ENCODE results near the gene DST.

The DST gene

DNA sequence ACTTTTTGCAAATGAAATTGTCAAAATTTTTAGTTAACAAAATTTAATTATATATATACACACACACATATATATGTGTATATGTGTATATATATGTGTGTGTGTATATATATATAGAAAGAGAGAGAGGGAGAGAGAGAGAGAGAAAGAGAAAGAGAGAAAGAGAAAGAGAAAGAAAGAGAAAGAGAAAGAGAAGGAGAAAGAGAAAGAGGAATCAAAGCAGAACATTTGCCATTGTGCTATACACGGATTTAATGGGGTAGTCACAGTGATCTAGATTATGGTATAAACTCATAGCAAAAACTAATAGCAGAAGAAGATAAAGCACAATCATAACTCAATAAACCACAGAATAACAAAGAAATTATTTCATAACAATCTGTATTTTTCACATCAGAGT is 126.7 kb downstream of the DST start:
- DNase-seq (ENCODE audit: low read depth in 2 of 2) = no peak
- no peak overlapping the region for H3K4me3 ChIP-seq (replicated peaks in 1 of 2; ENCODE audit: low read depth in 2 of 2, low read length in 2 of 2)
- TF ChIP-seq, protein P1, sequence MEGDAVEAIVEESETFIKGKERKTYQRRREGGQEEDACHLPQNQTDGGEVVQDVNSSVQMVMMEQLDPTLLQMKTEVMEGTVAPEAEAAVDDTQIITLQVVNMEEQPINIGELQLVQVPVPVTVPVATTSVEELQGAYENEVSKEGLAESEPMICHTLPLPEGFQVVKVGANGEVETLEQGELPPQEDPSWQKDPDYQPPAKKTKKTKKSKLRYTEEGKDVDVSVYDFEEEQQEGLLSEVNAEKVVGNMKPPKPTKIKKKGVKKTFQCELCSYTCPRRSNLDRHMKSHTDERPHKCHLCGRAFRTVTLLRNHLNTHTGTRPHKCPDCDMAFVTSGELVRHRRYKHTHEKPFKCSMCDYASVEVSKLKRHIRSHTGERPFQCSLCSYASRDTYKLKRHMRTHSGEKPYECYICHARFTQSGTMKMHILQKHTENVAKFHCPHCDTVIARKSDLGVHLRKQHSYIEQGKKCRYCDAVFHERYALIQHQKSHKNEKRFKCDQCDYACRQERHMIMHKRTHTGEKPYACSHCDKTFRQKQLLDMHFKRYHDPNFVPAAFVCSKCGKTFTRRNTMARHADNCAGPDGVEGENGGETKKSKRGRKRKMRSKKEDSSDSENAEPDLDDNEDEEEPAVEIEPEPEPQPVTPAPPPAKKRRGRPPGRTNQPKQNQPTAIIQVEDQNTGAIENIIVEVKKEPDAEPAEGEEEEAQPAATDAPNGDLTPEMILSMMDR (IDR thresholded peaks at IDR 0.05; ENCODE audit: low read depth, low read length) = no peak

DNA sequence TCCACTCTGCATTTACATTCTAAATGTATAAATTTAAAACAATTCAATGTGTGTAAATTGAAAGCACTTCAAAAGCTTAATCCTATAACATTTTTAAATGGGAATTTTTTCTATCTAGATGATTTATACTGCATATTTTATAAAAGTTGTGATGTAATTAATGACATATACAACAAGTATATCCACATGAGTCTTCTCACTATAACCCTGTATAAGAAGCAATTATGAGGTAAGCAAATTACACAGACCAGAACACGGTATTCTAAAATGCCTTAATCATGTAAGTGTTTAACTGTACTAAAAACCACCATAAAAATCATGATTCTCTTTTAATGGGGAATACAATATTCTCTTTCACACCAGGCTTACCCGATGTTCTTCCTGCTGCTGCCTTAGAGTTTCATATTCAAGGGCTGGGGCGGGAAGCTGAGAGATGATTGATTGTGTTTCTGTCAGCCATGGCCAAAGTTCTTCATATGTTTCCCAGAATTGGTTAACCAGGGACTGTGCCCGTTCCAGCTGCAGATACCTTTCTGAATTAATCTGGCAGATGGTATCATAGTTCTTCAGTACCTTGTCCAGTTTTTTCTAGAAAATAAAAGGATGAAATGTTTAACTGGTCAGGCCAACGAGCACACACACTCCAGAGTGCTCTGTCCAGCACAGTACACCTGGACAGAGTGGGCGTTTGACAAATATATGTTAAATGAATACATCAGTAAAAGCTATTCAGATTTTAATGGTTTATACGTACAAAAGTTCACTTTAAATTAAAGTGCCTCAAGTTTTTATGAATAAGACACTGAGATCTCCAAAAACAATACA is 127.4 kb downstream of the DST start:
- no peak for DNase-seq (ENCODE audit: low read depth in 2 of 2)
- TF ChIP-seq, protein P1 (IDR thresholded peaks at IDR 0.05; ENCODE audit: low read depth, low read length) = no peak
- H3K4me3 ChIP-seq (replicated peaks in 1 of 2; ENCODE audit: low read depth in 2 of 2, low read length in 2 of 2) = no peak overlapping the region

DNA sequence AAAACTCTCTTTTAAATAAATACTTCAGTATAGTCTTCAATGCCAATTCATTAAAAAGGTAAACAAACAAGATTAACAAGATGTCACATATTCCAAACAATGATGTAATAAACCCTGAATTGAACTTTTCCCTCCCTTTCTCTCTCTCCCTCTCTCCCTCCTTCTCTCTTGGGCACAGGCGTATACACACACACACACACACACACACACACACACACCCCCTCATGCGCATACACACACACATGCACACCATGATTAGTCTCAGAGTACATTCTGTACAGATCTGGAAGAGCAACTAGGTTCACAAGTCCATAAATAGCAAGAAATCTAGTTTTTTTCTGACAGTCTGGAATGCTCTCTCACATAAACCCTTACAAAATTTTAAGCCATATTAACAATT is 128.3 kb downstream of the DST start:
- no peak overlapping the region for H3K4me3 ChIP-seq (replicated peaks in 1 of 2; ENCODE audit: low read depth in 2 of 2, low read length in 2 of 2)
- TF ChIP-seq, protein P1 (IDR thresholded peaks at IDR 0.05; ENCODE audit: low read depth, low read length) = no peak
- peak in 1 of 2 donors; percentile 33 for DNase-seq (ENCODE audit: low read depth in 2 of 2)

DNA sequence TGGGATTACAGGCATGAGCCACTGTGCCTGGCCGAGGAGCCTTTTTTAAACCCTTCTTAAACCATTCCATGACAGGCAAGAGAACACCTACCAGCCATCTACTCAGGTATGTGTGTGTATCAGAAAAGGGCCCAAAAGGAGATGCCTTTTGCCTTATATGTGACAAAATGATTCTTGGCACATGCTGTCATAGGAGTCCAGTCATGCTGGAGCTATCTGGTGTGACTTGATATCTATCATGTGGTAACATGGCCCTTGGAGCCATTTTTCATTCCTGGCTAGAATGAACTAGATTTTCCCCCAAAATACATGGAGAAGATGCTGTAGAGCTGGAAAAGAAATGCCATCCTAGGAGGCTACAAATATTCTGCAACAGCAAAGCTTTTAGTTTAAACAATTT is 129.1 kb downstream of the DST start:
- TF ChIP-seq, protein P1 (IDR thresholded peaks at IDR 0.05; ENCODE audit: low read depth, low read length) = no peak
- H3K4me3 ChIP-seq (replicated peaks in 1 of 2; ENCODE audit: low read depth in 2 of 2, low read length in 2 of 2) = no peak overlapping the region
- DNase-seq (ENCODE audit: low read depth in 2 of 2) = peak in 1 of 2 donors; percentile 24

DNA sequence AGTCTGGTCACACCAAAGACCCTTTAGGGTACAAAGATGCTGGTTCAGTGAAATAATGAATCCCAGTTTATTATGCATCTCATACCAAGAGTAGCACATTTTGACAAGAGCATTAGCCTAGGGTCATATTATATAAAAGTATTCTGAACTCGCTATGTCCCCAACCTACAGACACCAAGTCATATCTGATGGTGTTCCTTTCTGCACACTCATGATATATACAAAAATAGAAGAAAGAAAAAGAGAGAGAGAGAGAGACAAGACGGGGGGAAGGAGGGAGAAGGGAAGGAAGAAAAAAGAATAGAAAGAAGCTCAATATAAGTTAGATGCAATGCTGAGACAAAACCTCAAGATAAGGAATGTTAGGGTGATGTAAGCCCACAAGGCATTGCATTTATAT is 131.1 kb downstream of the DST start:
- H3K4me3 ChIP-seq (replicated peaks in 1 of 2; ENCODE audit: low read depth in 2 of 2, low read length in 2 of 2) = no peak overlapping the region
- DNase-seq (ENCODE audit: low read depth in 2 of 2) = no peak
- TF ChIP-seq, protein P1 (IDR thresholded peaks at IDR 0.05; ENCODE audit: low read depth, low read length) = no peak

DNA sequence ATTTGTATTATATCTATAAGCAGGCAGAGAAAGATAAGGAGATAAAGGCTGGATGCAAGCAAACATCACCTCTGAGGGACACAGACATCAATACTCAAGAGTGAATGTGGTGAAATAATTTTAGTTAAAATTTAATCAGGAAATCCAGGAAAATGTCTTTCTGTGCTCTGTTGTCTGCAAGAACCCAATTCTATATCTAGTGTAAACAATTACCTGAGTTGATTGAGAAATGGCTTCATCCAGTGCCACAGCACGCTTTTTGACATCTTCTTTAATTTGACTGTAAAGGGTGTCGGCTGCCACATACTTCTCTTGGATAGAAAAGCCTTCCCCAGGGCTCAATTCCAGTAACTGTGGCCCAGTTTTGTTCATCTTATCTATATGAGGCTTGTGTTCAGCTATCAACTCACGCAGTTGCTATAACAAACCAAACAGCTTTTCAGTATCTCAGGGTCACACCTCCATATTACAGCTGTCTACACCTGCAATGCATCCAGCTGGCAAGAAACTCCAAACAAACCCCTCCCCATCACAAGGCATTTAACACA is 131.6 kb downstream of the DST start:
- no peak overlapping the region for H3K4me3 ChIP-seq (replicated peaks in 1 of 2; ENCODE audit: low read depth in 2 of 2, low read length in 2 of 2)
- peak in 1 of 2 donors; percentile 87 for DNase-seq (ENCODE audit: low read depth in 2 of 2)

More for the DNA sequence above, 131.6 kb downstream of the DST start:
- TF ChIP-seq, protein P1 (IDR thresholded peaks at IDR 0.05; ENCODE audit: low read depth, low read length) = no peak

Measured in cardiac fibroblast (primary cell).